GM19238 (cell line): ENCODE measurements around the gene TGOLN2.
A peak's percentile ranks its signal among the peaks of the same experiment; 100 is the strongest.
"Not testable (repeated sequence)": the region's sequence is repeated elsewhere in the genome, so short reads cannot be mapped to it uniquely, and the experiment has no call there.

ENCODE experiments used
- DNase-seq: peaks from one replicate; pipeline ENCODE4 v3.0.0; 2011; ENCODE audit warnings: low spot score; ENCODE audit not compliant: insufficient read length

The TGOLN2 gene

GRCh38 chr2:85327822-85328617, at the start of gene TGOLN2:
Gene TGOLN2 (minus strand): TSS chr2:85327989. CDS start chr2:85327962, 27 bp downstream.
- peak; percentile 96 for DNase-seq

DNA sequence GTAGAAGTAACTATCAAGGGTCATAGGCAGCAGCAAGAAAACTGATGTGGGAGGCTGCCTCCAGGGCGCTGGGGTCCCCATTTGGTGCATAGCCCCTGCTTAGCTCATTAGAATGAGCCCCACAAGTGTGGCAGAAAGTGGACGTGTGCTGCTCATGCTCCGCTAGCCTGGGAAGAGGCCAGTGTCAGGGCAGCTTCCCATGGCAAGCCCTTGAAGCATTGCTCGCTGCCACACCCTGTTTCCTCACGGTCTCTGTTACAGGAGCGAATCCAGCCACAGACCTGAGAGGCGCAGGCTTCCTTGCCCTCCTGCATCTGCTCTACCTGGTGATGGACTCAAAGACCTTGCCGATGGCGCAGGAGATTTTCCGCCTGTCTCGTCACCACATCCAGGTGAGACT, 49.3 kb upstream of the TGOLN2 start:
- DNase-seq: no peak

GRCh38 chr2:85376291-85377065, 48.7 kb upstream of the TGOLN2 start:
- DNase-seq: no peak

GRCh38 chr2:85371045-85371444, 43.3 kb upstream of the TGOLN2 start:
- no peak for DNase-seq

DNA sequence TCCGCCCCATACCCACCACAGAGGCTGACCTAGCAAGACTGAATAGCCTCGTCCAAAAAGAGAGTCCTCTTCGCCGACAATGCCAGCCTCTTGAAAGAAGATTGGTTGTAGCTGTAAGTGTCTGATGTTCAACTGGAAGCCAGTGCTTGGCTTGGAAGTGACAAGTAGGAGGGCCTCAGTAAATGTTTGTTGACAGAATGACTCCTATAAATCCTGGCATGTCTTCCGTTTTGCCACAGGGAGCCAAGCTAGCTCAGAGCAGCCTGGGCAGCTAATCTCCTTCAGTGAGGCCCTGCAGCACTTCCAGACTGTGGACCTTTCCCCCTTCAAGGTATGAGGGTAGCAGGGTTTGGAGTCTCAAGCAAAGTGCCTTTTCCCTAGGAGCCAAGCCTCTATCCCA, 41.7 kb upstream of the TGOLN2 start:
- DNase-seq: no peak

DNA sequence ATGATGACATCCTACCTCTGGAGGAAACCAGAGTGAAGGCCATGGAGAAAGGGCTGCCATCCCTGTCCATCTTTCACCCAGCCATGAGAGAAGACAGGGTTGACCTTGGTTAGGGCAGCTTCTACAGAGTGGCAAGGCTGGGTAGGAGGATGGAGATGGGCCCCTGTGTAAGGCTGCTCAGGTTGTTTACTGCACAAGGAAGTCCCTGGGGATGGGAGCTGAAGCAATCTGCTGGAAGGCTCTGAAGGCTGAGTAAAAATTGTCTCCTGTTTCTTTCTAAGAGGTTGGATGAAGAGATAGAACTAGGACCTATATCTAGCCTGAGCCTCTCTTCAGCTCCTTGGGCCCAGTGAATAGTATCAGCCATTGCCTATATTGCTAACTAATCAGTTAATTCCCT, 41.1 kb upstream of the TGOLN2 start:
- no peak for DNase-seq

GRCh38 chr2:85367180-85367579, 39.4 kb upstream of the TGOLN2 start:
- no peak for DNase-seq

DNA sequence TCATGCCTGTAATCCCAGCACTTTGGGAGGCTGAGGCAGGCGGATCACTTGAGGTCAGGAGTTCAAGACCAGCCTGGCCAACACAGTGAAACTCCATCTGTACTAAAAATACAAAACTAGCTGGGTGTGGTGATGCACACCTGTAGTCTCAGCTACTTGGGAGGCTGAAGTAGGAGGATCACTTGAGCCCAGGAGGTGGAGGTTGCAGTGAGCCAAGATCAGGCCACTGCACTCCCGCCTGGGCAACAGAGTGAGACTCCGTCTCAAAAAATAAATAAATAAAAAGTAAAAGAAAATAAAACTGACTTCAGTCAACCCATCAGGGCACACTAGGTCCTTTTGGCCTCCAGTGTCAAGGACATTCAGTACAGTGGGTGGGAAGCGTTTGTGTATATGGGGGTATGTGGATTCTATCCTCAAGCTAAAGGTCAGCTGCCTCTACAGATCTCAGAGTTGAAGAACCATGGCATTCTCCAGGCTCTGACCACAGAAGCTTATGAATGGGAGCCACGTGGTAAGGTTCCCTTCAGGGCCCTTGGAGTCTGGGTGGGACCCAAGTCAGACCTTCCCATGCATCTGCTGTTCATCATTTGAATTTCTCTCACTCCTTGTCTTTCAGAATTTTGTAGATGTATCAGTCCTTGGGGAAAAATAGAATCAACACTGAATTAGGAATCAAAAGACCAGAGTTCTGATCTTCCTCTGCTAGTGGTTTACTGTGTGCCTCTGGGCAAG, 35.0 kb upstream of the TGOLN2 start:
- DNase-seq: not testable (repeated sequence)

DNA sequence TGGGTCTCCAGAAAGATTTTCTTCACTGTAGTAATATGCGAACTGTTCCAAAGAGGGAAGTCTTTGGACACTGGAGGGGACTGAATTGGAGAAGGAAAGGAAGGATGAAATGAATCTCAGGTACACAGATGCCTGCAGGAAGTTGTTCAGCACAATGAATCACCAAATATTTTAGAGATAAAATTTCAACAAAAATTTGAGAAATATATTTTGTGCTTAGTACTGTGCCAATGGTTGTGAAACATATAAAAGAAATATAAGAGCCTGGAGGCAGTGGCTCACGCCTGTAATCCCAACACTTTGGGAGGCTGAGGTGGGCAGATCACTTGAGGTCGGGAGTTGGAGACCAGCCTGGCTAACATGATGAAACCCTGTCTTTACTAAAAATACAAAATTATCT, 29.9 kb upstream of the TGOLN2 start:
- no peak for DNase-seq

- no peak for DNase-seq
Measured at GRCh38 chr2:85356186-85356585, 28.4 kb upstream of the TGOLN2 start.

DNA sequence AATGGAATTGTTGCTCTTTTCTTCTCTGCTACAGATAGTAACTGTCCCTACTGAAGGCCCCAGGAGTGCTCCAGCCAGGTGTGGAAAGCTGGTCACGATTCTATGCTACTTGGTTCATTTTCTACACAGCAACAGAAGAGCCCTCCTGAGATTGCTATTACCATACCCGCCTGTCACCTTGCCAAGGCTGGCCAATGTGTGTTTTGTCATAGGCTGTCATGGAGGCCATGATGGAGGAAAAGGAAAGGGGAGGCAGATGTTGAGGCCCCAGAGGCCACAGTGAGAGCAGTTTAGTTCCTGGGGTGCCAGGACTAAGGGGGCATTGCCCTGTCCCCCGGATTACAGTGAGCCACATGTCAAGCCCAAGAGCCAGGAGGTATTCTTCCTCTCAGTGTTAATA, 27.7 kb upstream of the TGOLN2 start:
- DNase-seq: no peak

DNA sequence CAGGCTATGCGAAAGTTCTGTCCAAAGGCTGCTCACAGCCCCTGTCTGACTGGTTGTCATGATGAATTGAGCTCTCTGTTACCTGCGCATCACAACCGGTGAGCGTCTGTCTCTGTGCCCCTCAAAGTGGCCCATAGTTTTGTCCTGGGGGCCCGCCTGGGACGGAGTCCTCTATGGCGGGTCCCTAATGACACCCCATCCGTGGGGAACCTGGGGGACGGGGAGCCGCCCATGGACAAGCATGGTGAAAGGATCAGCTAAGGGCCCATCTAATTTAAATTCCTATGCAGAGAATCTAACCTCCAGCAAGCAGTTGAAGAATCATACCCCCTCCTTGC, 27.3 kb upstream of the TGOLN2 start:
- DNase-seq: peak; percentile 21

DNA sequence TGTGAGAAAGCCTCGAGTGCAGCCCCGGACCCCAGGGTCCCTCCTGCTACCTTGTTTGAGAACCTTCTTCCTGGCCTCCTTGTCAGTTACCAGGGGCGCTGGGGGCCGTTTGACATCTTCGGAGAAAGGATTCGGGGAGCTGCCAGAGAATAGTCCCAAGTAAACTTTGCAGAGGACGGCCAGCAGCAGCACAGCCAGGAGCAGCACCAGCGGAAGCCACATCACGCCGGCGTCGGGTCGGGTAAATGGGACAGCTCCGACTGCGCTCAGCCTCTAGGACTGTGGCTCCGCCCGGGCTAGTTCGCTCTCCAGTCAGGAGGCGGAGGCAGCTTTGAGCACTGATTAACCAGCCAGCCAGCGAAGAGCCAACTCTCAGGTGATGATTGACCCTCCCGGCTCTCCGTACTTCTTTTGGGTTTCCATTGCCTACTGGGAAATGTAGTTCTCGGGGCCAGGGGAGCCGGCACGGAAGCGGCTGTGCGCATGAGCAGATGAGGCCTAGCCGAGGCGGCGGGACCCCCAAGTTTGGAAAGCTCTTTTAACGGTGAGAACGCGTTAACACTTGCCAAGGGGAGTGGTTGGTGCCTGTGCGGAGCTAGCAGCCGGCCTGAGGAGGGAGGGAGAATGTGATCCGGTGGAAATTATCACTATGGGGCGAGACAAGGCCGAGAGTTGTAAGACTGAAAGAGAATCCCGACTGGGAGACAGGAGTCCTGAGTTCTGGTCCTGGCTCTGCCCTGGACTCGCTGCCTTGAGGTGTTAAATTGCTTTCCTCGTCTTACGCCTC, 26.7 kb upstream of the TGOLN2 start, which contains the start of the genes ELMOD3 and RETSAT:
Gene ELMOD3 (plus strand): TSS at position 484 of the 787 bp plus-strand sequence. CDS start 2,430 bp downstream, outside the sequence.
Gene RETSAT (minus strand): TSS at position 243 of the 787 bp plus-strand sequence. CDS start 21 bp downstream, at position 222.
- peak; percentile 97 for DNase-seq

DNA sequence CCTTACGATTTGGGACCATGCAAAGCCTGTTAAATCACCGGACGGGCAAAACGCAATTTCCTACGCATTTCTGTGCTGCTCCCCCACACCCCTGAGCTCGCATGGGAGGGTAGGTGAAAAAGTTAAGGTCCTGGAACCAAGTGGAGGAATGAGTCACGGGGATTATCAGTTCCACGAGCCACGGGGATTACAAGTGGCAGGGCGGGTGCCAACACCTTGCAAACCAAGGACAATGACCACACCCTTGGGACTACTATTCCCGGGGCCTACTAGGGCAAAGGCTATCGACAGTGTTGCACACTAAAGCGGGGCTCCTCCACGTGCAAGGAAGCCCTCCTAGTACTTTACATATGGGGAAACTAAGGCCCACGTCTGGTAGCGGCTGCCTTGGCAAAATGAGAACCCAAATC, 26.1 kb upstream of the TGOLN2 start:
- no peak for DNase-seq

DNA sequence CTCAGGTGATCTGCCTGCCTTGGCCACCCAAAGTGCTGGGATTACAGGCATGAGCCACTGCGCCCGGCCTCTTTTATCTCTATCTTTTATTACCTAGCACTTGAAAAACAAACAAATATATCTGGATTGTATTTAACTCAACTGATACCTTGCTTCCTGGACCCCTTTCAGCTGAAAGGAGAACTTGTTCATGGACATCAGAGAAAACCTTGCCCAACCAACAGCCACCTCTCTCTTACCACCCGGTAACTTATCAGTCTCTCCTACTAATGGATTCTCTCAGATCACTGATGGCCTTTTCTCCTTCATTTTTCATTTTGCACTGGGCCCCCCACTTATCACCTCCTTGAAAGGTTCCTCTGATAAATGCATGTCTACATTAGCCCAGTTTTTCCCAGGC, 19.8 kb upstream of the TGOLN2 start:
- no peak for DNase-seq

GRCh38 chr2:85344356-85344954, 16.7 kb upstream of the TGOLN2 start:
- DNase-seq: no peak

- DNase-seq: not testable (repeated sequence)
Measured at GRCh38 chr2:85343207-85343895, 15.6 kb upstream of the TGOLN2 start.

GRCh38 chr2:85342156-85342555, 14.4 kb upstream of the TGOLN2 start:
- no peak for DNase-seq

DNA sequence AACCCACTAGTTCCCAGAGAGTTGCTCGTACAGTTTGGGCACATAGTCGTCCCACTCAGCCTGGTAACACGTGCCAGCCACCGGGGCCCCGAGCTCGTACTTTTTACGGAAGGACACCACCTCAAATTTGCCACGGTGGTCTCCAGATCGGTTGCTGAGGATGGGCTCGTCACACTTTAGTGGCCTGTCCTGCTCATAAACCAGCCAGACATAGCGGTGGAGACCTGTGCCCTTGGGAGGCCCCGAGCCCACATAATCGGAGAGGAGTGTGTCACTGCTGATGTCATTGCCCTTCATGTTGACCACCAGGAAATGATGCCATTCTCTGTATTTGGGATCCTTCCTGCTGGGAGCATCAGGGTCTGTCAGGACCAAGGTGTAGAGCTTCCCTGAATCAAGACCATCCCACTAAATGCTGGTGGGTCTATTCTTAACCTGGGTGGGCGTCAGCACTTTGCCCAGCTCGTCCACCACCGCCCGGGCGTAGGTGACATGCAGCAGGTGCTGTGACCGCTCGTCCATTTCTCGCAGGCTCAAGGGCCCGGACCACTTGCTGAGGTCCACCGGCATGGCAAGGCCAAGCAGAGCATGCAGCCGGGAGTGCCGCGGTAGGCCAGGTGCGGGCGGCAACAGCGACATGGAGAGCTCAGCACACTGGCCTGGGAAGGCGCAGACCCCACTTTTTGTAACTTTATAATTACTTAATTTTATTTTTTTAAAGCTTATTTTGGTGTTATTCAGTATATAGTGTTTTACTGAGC, 13.7 kb upstream of the TGOLN2 start:
- no peak for DNase-seq
